Right lobe of liver (tissue), 4 donors: ENCODE measurements around the gene PNMA3.

ENCODE experiments used
- CTCF ChIP-seq, 4 donors: fragments of 200-600 bp in 3 of 4; fragments of 450-650 bp in 1 of 4; IDR thresholded peaks; one replicate each; pipeline versions ENCODE4 v1.5.1 to v1.8.0; 2016 to 2022; ENCODE audit warnings: antibody characterized with exemption in 4 of 4, mild to moderate bottlenecking in 2 of 4
- POLR2A ChIP-seq: fragments of 450-650 bp; IDR thresholded peaks from one replicate; pipeline ENCODE4 v1.6.1; 2017; ENCODE audit warnings: antibody characterized with exemption, mild to moderate bottlenecking
- donor health status: DM: no; HTN: no; CAD: no.
- donor health status: DM: no; HTN: no; CAD: no.
- donor health status: DM: no; HTN: yes; CAD: no.

GRCh38 chrX:153057281-153057680 lies 1.0 kb downstream of the PNMA3 start:
- TF ChIP-seq POLR2A (no peak), CTCF (IDR thresholded peaks at IDR 0.05) (no peak)
